HG03571 (cell line): ENCODE data around the gene ERCC5.

Experiments
- ATAC-seq: cut with Tn5 transposase; IDR thresholded peaks from one replicate; pipeline ENCODE4 v1.9.1; 2021; ENCODE audit not compliant: unreplicated experiment

The ERCC5 gene

DNA sequence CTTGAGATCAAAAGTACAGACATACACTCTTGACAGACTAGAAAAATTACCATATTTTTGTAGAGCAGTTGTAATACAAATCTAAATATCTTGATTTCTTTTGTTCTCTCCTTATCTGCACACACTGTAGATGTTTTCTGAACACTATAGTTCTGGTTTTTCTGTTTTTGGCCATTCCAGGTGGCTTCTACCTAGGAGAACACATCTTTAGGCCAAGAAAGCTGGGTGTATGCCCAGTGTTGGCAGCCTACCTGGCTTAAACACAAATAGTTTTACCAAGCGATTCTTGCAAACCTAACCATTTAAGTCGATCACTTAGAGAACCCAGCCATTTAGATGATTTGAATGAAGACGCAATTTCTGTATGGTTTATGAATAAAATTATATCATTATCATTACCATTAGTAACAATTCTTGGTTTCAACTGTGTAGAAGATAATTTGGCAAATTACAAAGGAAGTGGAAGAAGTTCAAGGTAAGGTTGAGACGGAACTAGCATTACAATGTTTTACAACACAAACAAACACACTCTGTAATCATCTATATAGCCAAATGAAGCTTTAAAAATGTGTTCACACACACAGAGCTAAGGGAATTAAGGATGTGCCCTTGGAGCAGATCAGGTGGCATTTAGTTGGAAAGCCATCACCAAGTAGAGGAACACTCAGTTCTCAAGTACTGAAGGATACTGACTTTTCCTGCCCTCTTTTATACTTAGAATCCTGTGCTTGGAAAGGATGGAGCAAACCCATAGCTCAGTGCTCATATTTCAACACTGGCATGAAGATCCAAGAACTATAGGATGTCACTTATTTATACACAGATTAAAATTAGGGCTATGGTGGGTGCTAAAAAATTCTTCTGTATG is 36.2 kb downstream of the ERCC5 start:
- ATAC-seq, result no peak

DNA sequence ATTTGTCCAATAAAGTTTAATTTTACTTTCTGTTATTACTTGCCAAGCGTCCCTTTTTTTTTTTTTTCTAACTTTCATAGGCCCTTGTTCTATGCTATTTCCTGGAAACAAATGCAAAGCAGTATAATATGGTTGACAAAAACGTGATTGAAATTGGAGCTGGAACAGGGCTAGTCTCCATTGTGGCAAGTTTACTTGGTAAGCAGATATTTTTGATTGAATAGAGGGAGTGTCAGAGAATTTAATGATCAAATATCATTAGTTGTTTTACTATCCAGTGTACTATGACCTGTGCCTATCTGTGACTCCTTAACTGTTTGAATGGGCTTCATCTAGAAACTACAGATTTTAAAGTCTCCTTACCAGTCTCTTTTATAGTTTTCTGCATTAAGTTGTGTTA is 46.7 kb downstream of the ERCC5 start:
- ATAC-seq, result no peak

DNA sequence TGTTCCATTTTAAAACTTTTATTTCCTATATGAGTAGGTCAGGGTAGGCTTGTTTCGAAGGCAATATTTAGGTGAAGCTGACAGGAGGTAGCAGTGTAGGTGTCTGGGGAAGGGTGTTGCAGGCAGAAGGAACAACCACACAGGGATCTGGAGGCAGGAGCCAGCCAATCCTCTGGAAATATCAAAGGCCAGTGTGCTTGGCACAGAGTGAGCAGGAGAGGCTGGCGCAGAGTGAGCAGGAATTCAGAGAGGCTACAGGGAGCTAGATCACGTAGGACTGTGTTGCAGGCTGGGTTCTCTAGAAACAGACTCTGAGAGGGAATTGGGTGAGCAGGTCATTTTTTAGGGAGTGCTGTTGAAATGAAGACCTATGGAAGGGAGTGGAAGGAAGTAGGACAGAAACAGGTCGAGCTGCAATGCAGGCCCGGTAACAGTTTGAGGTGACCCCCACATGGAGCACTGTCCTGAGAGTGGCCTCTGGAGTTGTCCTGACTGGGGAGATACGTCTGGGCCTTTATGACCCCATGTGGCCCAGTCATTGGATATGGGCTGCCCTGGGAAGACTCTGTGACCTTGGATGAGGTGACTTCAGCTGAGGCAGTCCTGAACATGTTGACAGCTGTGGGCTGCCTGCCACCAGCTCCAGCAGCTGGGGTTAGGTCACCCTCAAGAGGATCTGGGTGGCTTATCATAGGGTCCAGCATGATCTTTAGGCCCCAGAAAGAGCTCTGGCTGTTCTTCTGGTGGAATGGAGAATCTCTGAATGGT is 51.7 kb downstream of the ERCC5 start:
- no peak for ATAC-seq

DNA sequence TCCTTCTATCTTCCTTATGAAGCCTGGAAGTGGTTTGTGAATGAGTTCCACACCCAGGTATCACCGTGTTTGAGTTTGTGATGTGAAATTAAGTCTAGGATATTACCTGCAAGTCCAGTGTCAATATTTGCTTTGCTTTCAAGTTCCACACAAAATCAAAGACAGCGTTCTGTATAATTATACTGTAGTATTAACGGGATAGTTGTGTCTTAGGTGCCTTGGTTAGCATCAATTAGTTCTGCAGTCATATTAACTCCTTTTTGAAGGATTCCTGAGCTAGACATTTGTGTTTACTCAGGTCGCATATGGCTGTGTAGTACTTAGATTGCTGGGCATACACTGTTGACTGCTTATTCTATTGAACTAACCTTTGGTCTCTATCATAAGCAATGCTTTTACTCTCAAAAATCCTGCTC is 54.4 kb downstream of the ERCC5 start:
- ATAC-seq, result no peak

DNA sequence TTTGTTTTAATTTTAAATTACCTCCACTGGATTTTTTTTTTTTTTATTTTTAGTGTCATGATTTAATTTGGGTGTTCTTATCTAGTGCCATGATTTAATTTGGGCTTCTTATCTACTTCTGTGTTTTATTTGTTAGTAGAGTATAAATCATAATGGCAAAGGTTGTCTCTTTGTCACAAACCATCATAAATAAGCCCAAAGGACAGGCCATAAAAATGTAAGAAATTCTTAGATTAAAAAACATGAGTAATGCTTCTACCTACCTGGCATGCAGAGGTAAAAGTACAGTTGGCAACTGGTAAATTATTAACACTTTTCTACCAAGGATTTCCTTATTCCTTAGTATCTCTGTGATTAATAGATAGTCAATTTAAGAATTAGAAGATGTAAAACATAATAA is 55.2 kb downstream of the ERCC5 start:
- ATAC-seq, result no peak

DNA sequence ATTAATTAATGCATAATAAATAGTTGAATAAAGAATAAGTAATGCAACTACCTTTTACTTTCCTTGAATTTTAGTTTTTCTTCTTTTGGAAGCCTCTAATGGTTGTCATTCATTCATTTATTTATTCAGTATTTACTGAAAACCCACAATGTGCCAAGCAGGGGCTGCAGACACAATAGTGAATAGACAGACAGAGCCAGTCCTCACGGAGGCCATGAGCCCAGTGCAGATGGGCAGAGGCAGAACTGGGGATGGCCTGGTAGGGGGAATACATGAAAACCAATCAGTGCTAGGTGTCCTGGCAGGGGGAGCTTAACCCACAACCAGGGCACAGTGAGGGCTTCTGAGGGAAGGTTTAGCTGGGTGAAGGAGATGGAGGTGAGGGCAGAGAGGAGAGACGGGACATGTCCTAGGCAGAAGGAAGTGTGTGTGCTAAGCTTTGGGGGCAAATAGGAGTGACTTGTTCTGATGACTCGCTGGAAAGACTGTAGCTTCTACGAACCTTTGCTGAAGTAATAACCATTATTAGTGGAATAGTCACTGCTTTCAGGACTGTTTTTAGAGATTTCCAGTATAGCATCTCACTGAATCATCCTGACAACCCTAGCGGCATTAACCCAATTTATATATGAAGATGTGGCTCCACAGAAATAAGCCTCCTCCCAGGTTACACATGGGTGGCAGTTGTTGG is 55.9 kb downstream of the ERCC5 start:
- ATAC-seq, result no peak

DNA sequence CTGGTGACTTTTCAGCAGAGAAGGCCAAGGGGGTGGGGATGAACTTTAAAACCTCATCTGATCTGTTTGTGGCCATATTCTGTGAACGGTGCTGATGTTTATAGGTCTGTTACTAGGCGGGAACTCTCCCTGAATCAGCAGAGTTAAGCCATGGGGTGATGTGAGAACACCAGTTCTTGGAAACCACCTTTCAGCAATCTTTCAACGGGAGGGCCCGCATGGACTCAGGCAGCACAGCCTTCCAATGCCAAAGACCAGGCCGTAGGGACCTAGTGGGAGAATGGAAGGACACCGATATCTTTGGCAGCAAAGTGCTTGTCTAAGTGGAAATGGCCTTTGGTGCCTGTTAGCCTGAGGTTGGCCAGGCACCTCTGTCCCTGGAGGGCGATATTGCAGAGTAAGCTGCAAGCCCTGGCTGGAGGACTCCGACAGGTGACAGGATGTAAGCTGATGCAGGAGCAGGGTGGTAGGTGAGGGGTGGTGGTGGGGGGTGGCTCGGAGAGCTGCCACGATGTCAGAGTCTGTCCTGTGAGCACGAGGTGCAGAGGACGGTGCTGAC is 57.0 kb downstream of the ERCC5 start:
- ATAC-seq, result no peak

DNA sequence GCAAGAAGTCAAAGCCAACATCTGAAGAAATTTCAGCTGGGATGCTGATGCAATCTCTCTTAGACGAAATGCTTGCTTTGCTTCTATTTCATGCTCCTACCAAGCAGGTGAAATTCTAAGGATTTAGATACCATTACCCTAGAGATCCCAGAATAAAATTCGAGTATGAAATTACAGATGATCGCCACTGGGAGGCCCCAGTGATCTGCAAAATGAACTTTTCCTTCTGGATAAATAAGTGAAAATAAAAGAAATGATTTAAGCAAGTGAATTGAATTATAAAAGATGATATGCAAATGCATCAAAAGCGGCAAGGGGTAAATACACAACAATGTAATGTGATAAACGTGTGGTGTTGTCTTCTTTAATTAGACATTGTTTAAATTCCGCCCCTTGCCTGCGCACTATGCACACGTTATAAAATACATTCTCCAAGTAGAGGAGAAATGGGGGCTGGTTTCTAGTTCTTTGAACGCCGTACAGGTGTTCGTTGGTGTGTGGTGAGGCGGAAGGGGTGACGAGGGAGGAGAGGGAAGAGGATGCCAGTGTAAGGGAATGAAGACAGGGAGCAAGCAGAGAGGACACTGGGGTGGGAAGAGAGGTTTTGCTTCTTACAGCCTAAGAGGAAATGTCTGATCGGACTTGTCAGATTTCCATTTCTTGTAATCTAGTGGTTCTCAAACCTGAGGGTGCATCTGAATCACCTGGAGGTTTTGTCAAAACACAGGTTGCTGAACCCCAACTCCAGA is 58.0 kb downstream of the ERCC5 start:
- no peak for ATAC-seq

DNA sequence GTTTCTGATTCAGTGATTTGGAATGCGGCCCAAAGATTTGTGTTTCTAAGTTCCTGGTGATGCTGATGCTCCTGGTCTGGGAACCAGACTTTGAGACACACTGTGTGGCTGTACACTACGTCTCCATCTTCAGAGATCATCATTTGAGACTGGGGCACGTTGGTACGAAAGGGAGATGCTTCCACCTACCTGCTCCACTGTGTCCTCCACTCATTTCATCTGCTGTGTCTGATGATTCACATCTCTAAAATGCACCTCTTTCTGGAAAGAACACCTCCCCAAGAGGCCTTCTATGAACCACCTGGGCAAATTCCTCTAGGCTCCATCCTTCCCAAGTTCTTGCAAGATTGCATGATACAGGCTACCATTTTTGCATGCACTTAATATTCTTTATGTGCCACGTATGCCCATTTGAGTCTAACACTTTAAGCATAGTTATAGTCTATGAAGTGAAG is 58.6 kb downstream of the ERCC5 start:
- ATAC-seq, result no peak

DNA sequence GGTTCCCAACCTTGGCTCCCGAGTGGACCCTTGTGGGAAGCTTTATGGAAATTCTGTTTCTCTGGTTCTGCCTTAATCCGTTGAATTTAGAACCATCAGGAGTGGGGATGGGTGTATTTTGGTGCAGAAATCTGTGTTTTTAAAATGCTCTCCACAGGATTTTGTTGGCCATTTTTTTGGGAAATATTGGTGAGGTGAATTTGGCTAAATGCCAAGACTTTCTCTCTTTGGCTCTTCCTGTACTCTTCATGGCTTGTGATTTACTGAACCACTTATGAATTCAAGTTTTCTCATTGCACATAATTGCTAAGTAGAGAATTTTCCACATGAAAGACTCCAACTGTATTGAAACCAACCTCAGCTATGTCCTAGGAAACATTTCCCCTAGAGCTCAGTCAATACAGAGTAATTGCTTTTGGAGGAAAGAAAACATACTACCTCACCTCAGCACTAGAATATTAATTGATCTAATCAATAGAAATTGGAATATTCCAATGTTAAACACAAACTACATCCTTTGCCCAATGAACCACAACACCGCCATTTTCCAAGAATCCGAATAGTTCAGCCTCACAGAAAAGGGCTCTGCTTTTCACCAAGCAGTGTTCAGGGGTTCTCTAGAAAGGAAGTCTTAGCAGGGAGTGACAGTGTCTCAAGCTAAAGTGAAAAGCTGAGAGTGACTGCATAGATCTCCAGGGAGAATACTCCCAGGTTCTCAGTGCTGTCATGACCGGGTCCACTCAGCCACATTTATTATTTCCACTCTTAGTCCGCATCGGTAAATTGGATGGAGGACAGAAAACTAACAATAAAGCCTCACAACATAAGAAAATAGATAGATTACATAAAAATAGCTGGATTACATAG is 60.3 kb downstream of the ERCC5 start:
- no peak for ATAC-seq

DNA sequence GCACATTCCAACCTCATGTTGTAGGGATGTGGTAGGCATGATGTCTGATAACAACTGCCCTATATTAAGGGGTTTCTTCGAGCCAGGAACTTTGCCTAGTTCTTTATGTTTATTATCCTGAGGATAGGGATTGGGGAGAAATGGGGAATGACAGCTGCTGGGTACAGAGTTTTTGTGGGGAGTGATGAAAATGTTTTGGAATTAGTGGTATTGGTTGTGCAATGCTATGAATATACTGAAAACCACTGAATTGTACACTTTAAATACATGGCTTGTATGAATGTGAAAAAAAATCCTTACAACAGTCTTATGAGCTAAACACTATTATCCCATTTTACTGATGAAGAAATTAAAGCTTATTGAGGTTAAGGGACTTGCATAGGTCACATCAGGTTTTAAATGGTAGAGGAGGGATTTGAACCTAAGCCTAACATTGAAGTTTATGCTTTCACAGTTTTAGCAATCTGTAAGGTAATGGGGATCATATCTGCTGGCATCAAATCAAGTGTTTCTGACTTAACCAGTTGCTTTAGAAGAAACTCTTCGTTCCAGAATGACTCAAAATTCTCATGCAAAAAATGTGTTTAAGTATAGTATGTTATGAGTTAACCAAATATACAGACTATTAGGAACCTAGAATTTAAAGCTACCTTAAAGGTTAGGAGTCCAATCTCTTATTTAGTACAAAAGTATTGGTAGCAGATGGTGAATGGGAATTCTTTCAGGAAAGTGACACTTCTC is 61.4 kb downstream of the ERCC5 start:
- peak; percentile 60 for ATAC-seq

DNA sequence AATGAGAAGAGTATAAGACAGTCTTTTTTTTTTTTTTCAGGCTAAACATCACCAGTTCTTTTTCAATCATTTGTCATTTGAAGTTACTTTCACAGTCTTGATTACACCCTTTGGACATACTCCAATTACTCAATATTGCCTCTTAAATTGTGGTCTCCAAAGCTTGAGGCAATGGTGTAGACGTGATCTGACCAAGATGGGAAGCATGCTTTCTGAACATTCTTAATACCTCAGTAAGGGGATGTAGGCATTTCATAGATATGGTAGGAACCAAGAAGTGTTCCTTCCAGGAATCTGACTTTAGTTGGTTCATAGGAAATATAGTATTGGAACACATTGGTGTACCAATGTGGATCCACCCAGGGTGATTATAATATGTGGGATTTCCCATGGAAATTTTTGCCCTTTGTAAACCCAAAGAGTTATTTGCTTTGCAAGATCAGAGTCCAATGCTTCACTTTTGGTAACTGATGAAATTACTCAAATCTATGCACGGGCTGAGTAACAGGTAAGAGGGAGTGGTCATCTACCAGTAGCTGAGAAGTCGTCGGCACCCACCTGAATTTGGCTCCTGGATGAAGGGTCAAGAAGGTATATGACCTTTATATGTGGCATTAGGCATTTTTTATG is 62.2 kb downstream of the ERCC5 start:
- ATAC-seq, result no peak

DNA sequence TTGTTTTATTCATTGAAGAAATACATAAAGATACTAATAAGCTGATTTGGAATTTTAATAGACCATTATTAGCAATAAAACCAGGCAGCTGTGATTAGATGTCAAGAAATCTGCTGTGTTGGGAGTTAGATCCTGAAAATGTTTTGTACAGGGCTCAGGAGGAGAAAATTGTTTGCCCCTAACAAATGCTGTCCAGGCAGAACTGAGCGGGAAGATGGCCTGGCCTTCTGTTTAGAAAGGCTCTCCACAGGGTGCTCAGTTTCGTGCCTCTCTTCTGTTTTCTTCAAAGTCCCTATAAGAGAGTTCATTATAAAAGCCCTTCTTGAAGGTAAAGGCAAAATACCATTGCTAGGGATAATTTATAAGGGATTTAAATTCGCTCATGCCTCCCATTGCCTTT is 64.1 kb downstream of the ERCC5 start:
- ATAC-seq, result no peak

DNA sequence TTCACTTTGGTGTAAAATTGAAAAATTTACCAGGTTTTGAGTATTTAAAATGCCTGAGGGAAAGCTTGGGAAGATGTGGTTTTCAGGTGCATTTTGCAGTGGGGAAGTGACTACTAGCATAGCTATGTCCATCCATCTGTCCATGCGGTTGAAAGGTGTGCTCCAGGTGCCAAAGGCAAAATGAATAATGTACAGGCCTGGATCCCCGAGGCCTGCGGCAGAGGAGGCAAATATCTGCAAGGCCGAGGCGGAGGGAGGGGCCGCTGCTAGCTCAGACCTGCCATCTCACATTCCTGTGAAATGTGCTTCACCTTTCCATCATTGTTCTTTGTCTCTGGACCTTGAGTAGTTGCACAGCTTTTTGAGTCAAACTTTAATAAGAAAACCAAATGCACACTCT is 65.5 kb downstream of the ERCC5 start:
- ATAC-seq, result no peak

DNA sequence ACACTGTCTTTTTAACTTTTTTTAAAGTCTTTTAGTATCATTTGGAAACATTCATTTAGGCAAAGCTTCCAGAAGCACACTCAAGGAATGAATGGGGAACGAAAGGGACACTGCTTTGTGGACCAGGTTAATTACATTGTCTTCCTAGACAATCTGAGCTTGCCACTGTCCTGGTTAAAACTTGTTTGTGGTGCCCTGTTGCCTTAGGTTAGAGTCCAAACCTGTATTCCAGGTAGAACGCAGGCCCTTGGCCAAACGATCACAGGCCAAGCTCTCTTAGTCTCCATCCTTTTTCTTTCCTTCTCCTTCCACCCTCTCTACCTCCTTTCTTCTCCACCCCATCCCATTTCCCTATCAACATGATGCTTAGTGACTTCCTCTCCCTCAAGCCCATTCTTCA is 66.8 kb downstream of the ERCC5 start:
- ATAC-seq, result no peak

DNA sequence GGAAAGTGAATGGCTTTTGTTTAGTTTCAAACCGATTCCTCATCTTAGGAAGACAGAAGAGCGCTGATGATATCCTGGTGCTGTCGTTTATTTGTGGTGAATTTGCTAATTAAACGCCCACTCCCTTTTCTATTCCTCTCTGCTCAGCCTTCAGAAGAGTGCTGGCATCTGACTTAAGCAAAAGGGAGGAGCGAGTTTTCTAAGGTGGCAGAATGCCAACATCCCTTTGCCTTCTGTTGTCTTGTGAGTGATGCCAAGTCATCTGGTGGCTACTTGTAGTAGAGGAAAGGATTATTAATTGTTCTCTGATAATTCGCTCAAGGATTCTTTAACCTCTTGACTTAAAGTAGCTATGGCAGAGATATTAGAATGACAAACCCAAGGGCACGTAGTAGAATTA is 68.1 kb downstream of the ERCC5 start:
- no peak for ATAC-seq

DNA sequence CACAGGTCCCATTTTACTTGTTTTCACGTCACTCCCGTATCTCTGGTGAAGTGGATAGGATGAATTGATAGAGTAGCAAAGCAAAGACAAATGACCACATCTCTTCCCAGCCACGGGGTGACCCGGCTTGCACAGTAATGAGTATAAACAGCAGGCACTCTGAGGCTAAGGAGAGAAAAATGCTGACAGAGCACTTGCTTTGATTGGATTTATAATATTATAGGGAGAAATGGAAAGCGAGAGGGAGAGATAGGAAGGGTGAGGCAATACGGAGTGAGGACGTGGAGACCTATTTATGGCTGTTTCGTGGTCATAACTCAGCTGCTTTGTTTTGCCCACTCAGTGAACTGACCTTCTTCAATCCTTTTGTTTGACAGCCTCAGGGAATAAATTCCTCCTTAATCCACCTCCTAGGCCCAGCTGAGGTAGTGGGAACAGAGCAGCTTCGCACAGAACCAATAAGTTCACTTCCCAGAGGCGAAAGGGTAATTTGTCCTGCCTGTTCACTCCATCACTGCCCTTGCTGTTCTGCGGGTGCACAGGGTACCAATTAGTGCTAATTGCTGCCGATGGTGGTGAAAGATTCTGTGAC is 68.6 kb downstream of the ERCC5 start:
- no peak for ATAC-seq

DNA sequence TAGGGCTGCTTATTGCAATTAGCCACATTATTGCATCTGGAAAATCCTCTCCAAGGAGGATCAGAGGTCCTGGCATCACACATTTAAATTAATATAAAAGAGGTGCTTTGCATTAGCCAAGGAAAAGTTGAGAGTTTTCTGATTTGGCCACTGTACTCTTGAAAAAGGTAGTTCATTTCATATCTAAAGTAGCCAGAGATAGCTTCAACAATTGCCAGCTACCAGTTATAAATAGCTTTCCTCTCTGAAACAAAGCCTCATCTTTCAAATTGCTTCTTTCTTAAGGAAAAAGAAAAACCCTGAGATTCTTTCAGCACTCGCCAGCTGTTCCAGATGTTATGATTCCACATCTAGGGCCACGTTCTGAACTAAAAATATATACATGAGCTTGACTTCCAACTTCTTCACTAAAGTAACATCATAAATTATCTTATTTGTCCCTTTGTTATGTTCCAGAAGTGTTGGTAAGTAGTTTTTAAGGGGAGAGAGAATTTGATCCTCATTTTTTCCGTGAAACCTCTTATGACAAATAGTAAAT is 69.6 kb downstream of the ERCC5 start:
- ATAC-seq, result no peak
